GM23248 (cell line): ENCODE results near the gene LRRN2.

ENCODE experiments used
- EZH2 ChIP-seq: fragments of 200-600 bp; sonication (generic); IDR thresholded peaks from 2 replicates; pipeline ENCODE4 v1.6.1; 2018; ENCODE audit warnings: antibody characterized with exemption, mild to moderate bottlenecking; ENCODE audit not compliant: insufficient read depth, poor library complexity, severe bottlenecking
- EZH2phosphoT487 ChIP-seq: fragments of 200-600 bp; sonication (generic); IDR thresholded peaks from 2 replicates; pipeline ENCODE4 v1.6.1; 2018; ENCODE audit warnings: antibody characterized with exemption, moderate library complexity, mild to moderate bottlenecking, low read depth; ENCODE audit not compliant: insufficient read depth

GRCh38 chr1:204673209-204673608 is 12.3 kb downstream of the LRRN2 start:
- TF ChIP-seq EZH2 (no peak), EZH2phosphoT487 (no peak)
